Fibroblast of skin of scalp (primary cell): Measurements from ENCODE around the gene BCAS3.

ENCODE experiments used
- DNase-seq: peaks from one replicate; pipeline ENCODE4 v3.0.0-alpha.2; 2013

The BCAS3 gene

GRCh38 chr17:61265397-61265796, 587.7 kb downstream of the BCAS3 start:
- DNase-seq = no peak

- no peak for DNase-seq
Measured at GRCh38 chr17:61267847-61268246, 590.2 kb downstream of the BCAS3 start.

- no peak for DNase-seq
Measured at GRCh38 chr17:61275395-61275794, 597.7 kb downstream of the BCAS3 start.

GRCh38 chr17:61276806-61277205, 599.2 kb downstream of the BCAS3 start:
- DNase-seq = no peak

- DNase-seq = peak; percentile 65
Measured at GRCh38 chr17:61279476-61280145, 602.0 kb downstream of the BCAS3 start.

GRCh38 chr17:61280338-61280737, 602.7 kb downstream of the BCAS3 start:
- DNase-seq = no peak

- no peak for DNase-seq
Measured at GRCh38 chr17:61280851-61281250, 603.2 kb downstream of the BCAS3 start.

GRCh38 chr17:61282377-61282776, 604.7 kb downstream of the BCAS3 start:
- no peak for DNase-seq

- DNase-seq = no peak
Measured at GRCh38 chr17:61283043-61283442, 605.4 kb downstream of the BCAS3 start.

- peak; percentile 84 for DNase-seq
Measured at GRCh38 chr17:61284174-61284573, 606.5 kb downstream of the BCAS3 start.

GRCh38 chr17:61284746-61285145, 607.1 kb downstream of the BCAS3 start:
- no peak for DNase-seq

- DNase-seq = peak; percentile 81
Measured at GRCh38 chr17:61285526-61286320, 608.1 kb downstream of the BCAS3 start.

GRCh38 chr17:61286449-61286848, 608.8 kb downstream of the BCAS3 start:
- no peak for DNase-seq

GRCh38 chr17:61289408-61290385, 612.0 kb downstream of the BCAS3 start:
- no peak for DNase-seq

GRCh38 chr17:61291451-61292285, 614.0 kb downstream of the BCAS3 start:
- peak; percentile 60 for DNase-seq

- peak; percentile 43 for DNase-seq
Measured at GRCh38 chr17:61294286-61294685, 616.6 kb downstream of the BCAS3 start.

- DNase-seq = peak; percentile 80
Measured at GRCh38 chr17:61294777-61295176, 617.1 kb downstream of the BCAS3 start.

GRCh38 chr17:61296058-61296457, 618.4 kb downstream of the BCAS3 start:
- no peak for DNase-seq

- DNase-seq = no peak
Measured at GRCh38 chr17:61299517-61300513, 622.2 kb downstream of the BCAS3 start.

- no peak for DNase-seq
Measured at GRCh38 chr17:61302953-61303816, 625.5 kb downstream of the BCAS3 start.
